Effector memory CD4-positive, alpha-beta T cell (primary cell): ENCODE results near the gene TEAD3.

Experiments used
- DNase-seq, 3 donors: peaks; one replicate each; pipeline ENCODE4 v3.0.0-alpha.2; 2020
- H3K27ac ChIP-seq: 2 replicates; pipeline ENCODE4 v1.7.0; 2013; ENCODE audit warnings: mild to moderate bottlenecking, low read length, moderate library complexity; ENCODE audit not compliant: insufficient read depth, poor library complexity, severe bottlenecking
- H3K27me3 ChIP-seq: replicated peaks from 2 replicates; pipeline ENCODE4 v1.7.0; 2013; ENCODE audit warnings: mild to moderate bottlenecking, low read length; ENCODE audit not compliant: insufficient read depth, control insufficient read depth, poor library complexity, severe bottlenecking
- H3K36me3 ChIP-seq: 2 replicates; pipeline ENCODE4 v1.7.0; 2013; ENCODE audit warnings: mild to moderate bottlenecking, low read length, moderate library complexity; ENCODE audit not compliant: control insufficient read depth, insufficient read depth
- H3K4me1 ChIP-seq: 2 replicates; pipeline ENCODE4 v1.7.0; 2013; ENCODE audit warnings: low read length, mild to moderate bottlenecking; ENCODE audit not compliant: control insufficient read depth, insufficient read depth, poor library complexity, severe bottlenecking
- H3K4me3 ChIP-seq: 2 replicates; pipeline ENCODE4 v1.7.0; 2013; ENCODE audit warnings: low read length, low read depth, mild to moderate bottlenecking; ENCODE audit not compliant: insufficient read depth, poor library complexity, severe bottlenecking
- H3K9me3 ChIP-seq: 2 replicates; pipeline ENCODE4 v1.7.0; 2013; ENCODE audit warnings: mild to moderate bottlenecking, low read length, moderate library complexity; ENCODE audit not compliant: control insufficient read depth

Gene TEAD3

DNA sequence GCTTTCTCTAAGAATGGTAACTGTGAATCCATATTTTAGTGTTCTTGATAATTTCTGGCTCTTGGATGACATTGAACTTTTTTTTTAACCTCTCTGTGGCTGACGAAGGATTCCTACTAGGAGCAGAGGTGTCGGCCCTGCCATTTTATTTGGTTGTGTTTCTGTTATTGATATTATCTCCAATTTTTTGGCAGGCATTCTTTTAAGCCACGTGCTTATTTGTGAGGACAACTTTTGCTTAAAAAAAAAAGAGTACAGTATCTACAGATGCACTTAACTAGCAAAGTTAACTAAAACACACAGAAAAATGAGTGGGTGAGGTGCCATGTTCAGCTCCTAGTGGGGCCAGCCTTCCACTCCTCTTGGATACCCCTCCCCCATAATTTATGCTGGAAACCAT is 43.6 kb downstream of the TEAD3 start:
- H3K36me3 ChIP-seq = peaks cover 4% of the 10 kb centered on the region
- no peaks in the 10 kb centered on the region for H3K9me3 ChIP-seq
- H3K4me1 ChIP-seq = peaks cover 10% of the 10 kb centered on the region
- H3K27ac ChIP-seq = peak overlapping the region; percentile 59
- no peaks in the 10 kb centered on the region for H3K27me3 ChIP-seq
- peak overlapping the region; percentile 78 for H3K4me3 ChIP-seq
- no peak for DNase-seq

DNA sequence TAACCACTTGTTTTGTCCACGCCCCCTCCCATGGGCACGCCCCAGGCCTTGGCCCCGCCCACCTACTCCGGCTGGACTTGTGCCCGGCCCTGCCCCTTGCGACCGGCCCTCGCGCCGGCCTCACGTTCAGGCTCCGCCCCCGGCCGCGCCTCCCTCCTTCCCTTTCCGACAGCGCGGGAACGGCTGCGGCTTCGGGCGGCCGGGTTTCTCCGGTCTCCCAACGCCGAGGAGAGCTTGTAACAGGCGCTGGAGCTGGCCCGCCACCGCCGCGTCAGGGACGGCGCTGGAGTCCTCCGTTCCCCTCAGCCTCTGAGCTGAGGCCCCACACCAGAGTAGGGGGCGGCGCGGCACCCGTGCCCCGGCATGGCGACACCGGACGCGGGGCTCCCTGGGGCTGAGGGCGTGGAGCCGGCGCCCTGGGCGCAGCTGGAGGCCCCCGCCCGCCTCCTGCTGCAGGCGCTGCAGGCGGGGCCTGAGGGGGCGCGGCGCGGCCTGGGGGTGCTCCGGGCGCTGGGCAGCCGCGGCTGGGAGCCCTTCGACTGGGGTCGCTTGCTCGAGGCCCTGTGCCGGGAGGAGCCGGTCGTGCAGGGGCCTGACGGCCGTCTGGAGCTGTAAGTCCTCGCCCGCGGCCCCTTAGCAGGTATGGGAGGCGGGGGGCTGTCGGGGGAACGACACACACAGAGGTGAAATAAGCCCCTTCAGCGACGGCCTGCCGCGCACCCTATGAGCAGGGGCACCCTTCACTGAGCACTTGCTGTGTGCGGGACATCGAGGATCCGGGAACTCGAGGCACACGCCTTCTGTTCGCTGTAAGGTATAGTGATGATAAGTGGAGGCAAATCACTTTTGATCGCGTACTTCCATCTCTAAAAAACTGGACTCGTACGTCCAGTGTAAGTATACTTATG is 44.4 kb downstream of the TEAD3 start, which contains the start of gene FANCE:
Gene FANCE (plus strand): TSS at position 156 of the 908 bp plus-strand sequence. CDS start 208 bp downstream, at position 364.
- H3K4me3 ChIP-seq = peak within 1 kb of the TSS; percentile 78
- DNase-seq = peak; percentile 83 to 91 (median 87)
- H3K36me3 ChIP-seq = no peaks in the 10 kb centered on the region
- H3K27ac ChIP-seq = peak within 1 kb of the TSS; percentile 59
- no peaks in the 10 kb centered on the region for H3K9me3 ChIP-seq
- H3K27me3 ChIP-seq = no peaks in the 10 kb centered on the region
- H3K4me1 ChIP-seq = peaks cover 10% of the 10 kb centered on the region

DNA sequence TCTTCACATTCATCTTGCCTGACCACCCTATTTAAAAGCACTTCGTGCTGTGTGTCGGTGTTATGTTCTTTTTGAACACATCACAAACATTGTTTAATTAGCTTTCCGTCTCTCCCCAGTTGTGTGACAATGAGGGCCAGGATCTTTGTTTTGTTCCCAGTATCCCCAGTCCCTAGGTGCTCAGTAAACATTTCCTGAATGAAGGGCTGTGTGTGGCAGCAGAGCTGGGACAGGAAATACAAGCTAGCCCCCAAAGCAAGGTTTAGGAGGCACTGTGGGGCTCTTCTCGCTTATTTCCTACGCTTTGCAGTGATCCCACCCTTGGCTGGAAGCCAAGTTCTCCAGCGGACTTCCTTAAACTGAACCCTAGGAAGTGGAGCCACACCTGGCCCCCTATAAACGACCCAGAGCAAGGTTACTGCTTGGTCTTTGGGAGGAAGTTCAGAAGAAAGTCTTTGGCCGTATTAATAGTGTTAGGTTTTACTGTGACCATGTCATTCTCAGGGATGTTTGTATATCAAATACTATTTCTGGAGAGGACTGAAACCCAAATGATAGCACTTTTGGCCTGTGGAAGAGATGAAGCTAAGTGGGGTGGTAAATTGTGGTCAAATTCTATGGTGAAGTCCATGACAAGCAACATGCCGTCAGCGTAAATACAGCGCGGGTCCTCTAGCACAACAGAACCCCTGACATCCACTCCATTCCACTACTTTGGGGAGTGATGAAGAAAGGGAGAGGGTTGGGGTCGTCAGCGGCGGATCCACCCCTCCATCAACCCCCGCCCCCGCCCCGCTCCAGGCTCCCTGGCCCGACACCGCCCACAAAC is 45.3 kb downstream of the TEAD3 start:
- Histone ChIP-seq H3K27ac (peak overlapping the region; percentile 59), H3K4me1 (peaks cover 10% of the 10 kb centered on the region), H3K9me3 (no peaks in the 10 kb centered on the region), H3K4me3 (peak overlapping the region; percentile 78), H3K27me3 (no peaks in the 10 kb centered on the region), H3K36me3 (no peaks in the 10 kb centered on the region)
- DNase-seq = no peak

DNA sequence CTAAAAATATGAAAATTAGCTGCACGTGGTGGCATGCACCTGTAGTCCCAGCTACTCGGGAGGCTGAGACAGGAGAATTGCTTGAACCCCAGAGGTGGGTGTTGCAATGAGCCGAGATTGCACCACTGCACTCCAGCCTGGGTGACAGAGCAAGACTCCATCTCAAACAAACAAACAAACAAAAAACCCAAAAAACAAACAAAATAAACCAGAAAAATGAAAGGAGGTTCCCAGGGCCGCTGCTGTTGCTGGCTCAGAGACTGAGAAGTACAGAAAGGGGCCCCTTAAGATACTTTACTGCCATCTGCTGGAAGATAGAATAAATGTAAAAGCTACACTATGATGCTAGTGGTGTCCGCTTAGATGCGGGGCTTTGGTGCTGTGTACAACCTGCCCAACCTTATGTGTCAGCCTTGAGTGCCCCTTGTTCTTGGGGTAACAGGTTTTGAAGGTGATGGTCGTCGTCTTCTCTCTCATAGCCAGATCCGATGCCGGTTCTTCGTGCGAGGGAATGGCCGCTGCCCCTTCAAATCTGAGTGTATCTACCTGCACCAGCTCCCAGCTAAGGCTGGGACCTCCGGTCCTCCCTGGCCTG is 47.5 kb downstream of the TEAD3 start:
- no peaks in the 10 kb centered on the region for H3K36me3 ChIP-seq
- H3K4me1 ChIP-seq = peaks cover 10% of the 10 kb centered on the region
- no peak for DNase-seq
- no peaks in the 10 kb centered on the region for H3K9me3 ChIP-seq
- no peak overlapping the region for H3K27ac ChIP-seq
- no peaks in the 10 kb centered on the region for H3K27me3 ChIP-seq
- H3K4me3 ChIP-seq = no peak overlapping the region

DNA sequence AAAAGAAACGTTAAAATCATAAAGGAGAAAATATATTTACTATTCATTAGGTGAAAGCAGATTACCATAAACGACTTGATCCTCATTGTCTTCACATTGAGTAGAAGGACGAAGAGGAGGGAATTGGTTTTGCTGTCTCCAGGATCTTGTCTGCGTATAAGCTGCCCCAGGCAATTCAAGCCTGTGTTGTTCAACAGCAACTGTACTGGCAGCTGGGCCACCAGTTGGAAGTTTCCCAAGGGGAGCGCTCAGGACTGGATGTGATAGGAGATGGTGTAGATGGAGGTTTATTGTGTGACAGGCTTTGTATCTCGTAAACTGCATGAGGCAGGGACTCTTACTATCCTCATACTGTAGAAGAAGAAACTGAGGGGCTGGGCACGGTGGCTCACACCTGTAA is 48.7 kb downstream of the TEAD3 start:
- peaks cover 10% of the 10 kb centered on the region for H3K4me1 ChIP-seq
- H3K36me3 ChIP-seq = no peaks in the 10 kb centered on the region
- H3K27me3 ChIP-seq = no peaks in the 10 kb centered on the region
- no peak overlapping the region for H3K4me3 ChIP-seq
- no peak overlapping the region for H3K27ac ChIP-seq
- no peaks in the 10 kb centered on the region for H3K9me3 ChIP-seq
- DNase-seq = no peak

DNA sequence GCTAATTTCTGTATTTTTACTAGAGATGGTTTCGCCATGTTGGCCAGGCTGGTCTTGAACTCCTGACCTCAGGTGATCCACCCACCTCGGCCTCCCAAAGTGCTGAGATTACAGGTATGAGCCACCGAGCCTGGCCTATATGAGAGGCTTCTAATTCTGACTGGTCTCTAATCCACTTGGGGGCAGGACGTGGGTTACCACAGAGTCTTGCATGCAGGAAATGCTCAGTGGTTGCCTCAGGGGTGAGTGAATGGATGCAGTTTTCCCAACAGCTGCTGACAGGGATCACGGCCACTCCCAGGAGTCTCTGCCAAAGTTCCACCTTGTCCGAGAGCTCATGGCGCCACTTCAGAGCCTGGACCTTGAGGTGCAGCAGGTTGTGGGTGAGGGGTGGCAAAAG is 51.2 kb downstream of the TEAD3 start:
- no peaks in the 10 kb centered on the region for H3K36me3 ChIP-seq
- H3K4me1 ChIP-seq = no peaks in the 10 kb centered on the region
- H3K4me3 ChIP-seq = no peak overlapping the region
- no peaks in the 10 kb centered on the region for H3K9me3 ChIP-seq
- no peak for DNase-seq
- H3K27me3 ChIP-seq = no peaks in the 10 kb centered on the region
- no peak overlapping the region for H3K27ac ChIP-seq

DNA sequence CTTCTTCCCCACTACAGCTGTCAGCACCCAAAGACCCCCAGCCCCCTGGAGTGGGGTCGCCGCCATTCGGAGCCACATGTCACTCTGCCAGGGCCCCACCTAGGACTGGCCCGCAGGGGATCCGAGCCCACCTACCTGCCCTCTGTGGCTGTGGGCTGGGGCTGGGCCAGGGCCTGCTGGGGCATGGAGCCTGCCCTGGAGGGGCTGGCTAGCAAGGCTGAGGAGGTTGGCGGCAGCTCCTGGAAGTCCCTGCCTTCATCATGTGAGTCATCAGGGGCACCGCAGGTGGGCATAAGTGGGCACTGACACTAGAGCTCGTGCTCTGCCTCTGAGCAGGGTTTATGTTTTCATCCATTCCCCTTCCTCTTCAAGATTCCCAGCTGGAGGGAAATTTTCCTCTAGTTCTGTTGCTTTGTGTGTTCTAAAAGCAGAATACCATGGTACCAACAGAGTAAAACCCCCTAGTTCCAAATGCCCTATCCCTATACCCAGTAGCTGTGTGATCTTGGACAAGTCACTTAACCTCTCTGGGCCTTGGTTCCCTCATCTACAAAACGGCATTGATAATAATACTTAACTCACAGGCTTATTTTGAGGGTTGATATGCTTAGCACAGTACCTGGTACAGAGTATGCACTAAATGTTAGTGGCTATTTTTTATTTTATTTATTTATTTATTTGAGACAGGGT is 53.4 kb downstream of the TEAD3 start:
- no peak overlapping the region for H3K27ac ChIP-seq
- no peaks in the 10 kb centered on the region for H3K27me3 ChIP-seq
- H3K36me3 ChIP-seq = no peaks in the 10 kb centered on the region
- no peaks in the 10 kb centered on the region for H3K4me1 ChIP-seq
- H3K9me3 ChIP-seq = no peaks in the 10 kb centered on the region
- H3K4me3 ChIP-seq = no peak overlapping the region
- DNase-seq = no peak

DNA sequence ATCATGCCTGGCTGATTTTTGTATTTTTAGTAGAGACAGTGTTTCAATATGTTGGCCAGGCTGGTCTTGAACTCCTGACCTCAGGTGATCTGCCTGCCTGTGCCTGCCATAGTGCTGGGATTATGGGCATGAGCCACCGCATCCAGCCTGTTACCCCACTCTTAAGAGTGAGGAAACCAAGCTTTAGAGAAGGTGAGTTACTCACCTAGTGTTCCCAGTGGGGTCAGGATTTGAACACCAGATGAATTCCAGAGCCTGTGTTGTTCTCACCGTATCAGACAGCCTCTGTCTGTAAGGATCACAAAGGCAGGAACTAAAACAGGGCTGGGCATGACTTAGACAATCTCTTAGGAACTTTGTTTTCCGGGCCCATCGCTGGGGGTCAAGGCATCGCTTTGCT is 54.2 kb downstream of the TEAD3 start:
- no peaks in the 10 kb centered on the region for H3K27me3 ChIP-seq
- H3K36me3 ChIP-seq = no peaks in the 10 kb centered on the region
- H3K27ac ChIP-seq = no peak overlapping the region
- no peak for DNase-seq
- H3K4me3 ChIP-seq = no peak overlapping the region
- H3K9me3 ChIP-seq = no peaks in the 10 kb centered on the region
- H3K4me1 ChIP-seq = no peaks in the 10 kb centered on the region

DNA sequence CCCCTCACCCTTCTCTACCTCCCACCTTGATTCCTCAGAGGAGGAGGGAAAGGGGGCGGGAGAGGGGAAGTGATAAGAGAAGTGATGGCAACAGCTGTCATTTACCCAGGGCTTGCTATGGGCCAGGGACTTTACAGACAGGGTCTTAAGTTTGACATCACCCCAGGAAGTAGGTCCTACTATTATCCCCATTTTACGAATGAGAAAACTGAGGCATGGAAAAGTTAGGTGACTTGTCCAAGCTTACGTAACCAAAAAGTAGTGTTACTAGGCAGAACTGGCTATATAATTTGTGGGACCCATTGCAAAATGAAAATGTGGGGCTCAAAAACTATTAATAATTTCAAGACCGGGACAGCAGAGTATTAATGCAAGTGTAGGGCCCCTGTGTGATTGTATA is 55.2 kb downstream of the TEAD3 start:
- no peak for DNase-seq
- Histone ChIP-seq H3K4me1 (no peaks in the 10 kb centered on the region), H3K27me3 (no peaks in the 10 kb centered on the region), H3K4me3 (no peak overlapping the region), H3K9me3 (no peaks in the 10 kb centered on the region), H3K36me3 (no peaks in the 10 kb centered on the region), H3K27ac (no peak overlapping the region)
